ENCODE data around the gene GIGYF1.

The GIGYF1 gene

GRCh38 chr7:100678291-100678984 lies 15.6 kb downstream of the GIGYF1 start:
- WGBS (ENCODE audit: insufficient coverage, insufficient read length) = no CpG with 5 or more reads among the region's 35 CpGs
- DNase-seq (ENCODE audit: low read depth, low spot score) = no peak
- peaks cover 43% of the 10 kb centered on the region for H3K36me3 ChIP-seq (ENCODE audit: control insufficient read depth, insufficient read depth, low read length)
- H3K9me3 ChIP-seq (ENCODE audit: control insufficient read depth, insufficient read depth, low read length) = no peaks in the 10 kb centered on the region
- H3K27me3 ChIP-seq (ENCODE audit: control insufficient read depth, insufficient read depth, low read length) = no peaks in the 10 kb centered on the region
- no peak overlapping the region for H3K27ac ChIP-seq (ENCODE audit: low read length)
- no peaks in the 10 kb centered on the region; the same call in 1 of the 2 replicates for H3K4me1 ChIP-seq (ENCODE audit: control insufficient read depth, insufficient read depth, low read length)
- H3K4me3 ChIP-seq (ENCODE audit: low read length) = no peak overlapping the region

- Histone ChIP-seq H3K4me1 (ENCODE audit: control insufficient read depth, insufficient read depth, low read length) (no peaks in the 10 kb centered on the region), H3K4me3 (ENCODE audit: low read length) (no peak overlapping the region), H3K27ac (ENCODE audit: low read length) (no peak overlapping the region), H3K36me3 (ENCODE audit: control insufficient read depth, insufficient read depth, low read length) (peaks cover 35% of the 10 kb centered on the region), H3K9me3 (ENCODE audit: control insufficient read depth, insufficient read depth, low read length) (no peaks in the 10 kb centered on the region), H3K27me3 (ENCODE audit: control insufficient read depth, insufficient read depth, low read length) (0 out of 2 replicates have a peak, but pooled peaks cover under 1% of the 10 kb centered on the region)
- DNase-seq (ENCODE audit: low read depth, low spot score) = no peak
- no CpG with 5 or more reads among the region's 36 CpGs for WGBS (ENCODE audit: insufficient coverage, insufficient read length)
Measured at GRCh38 chr7:100677308-100678267, 16.5 kb downstream of the GIGYF1 start.

- no peak overlapping the region for H3K27ac ChIP-seq (ENCODE audit: low read length)
- H3K36me3 ChIP-seq (ENCODE audit: control insufficient read depth, insufficient read depth, low read length) = peaks cover 26% of the 10 kb centered on the region
- 0 out of 2 replicates have a peak, but pooled peaks cover 1% of the 10 kb centered on the region for H3K27me3 ChIP-seq (ENCODE audit: control insufficient read depth, insufficient read depth, low read length)
- H3K9me3 ChIP-seq (ENCODE audit: control insufficient read depth, insufficient read depth, low read length) = no peaks in the 10 kb centered on the region
- no peak for DNase-seq (ENCODE audit: low read depth, low spot score)
- WGBS (ENCODE audit: insufficient coverage, insufficient read length) = no CpG with 5 or more reads among the region's 23 CpGs
- no peak overlapping the region; the same call in 1 of the 2 replicates for H3K4me3 ChIP-seq (ENCODE audit: low read length)
- H3K4me1 ChIP-seq (ENCODE audit: control insufficient read depth, insufficient read depth, low read length) = no peaks in the 10 kb centered on the region
Measured at GRCh38 chr7:100676501-100677306, 17.3 kb downstream of the GIGYF1 start.

- peak overlapping the region; percentile 43; the same call in 1 of the 2 replicates for H3K4me3 ChIP-seq (ENCODE audit: low read length)
- no peaks in the 10 kb centered on the region for H3K9me3 ChIP-seq (ENCODE audit: control insufficient read depth, insufficient read depth, low read length)
- DNase-seq (ENCODE audit: low read depth, low spot score) = no peak
- H3K4me1 ChIP-seq (ENCODE audit: control insufficient read depth, insufficient read depth, low read length) = no peaks in the 10 kb centered on the region
- no peak overlapping the region for H3K27ac ChIP-seq (ENCODE audit: low read length)
- H3K27me3 ChIP-seq (ENCODE audit: control insufficient read depth, insufficient read depth, low read length) = 0 out of 2 replicates have a peak, but pooled peaks cover 1% of the 10 kb centered on the region
- peaks cover 19% of the 10 kb centered on the region for H3K36me3 ChIP-seq (ENCODE audit: control insufficient read depth, insufficient read depth, low read length)
- WGBS (ENCODE audit: insufficient coverage, insufficient read length) = no CpG with 5 or more reads among the region's 59 CpGs
Measured at GRCh38 chr7:100675581-100676350, 18.3 kb downstream of the GIGYF1 start.

- Histone ChIP-seq H3K4me3 (ENCODE audit: low read length) (peak overlapping the region; percentile 79; the same call in 1 of the 2 replicates), H3K27me3 (ENCODE audit: control insufficient read depth, insufficient read depth, low read length) (0 out of 2 replicates have a peak, but pooled peaks cover 1% of the 10 kb centered on the region), H3K36me3 (ENCODE audit: control insufficient read depth, insufficient read depth, low read length) (peaks cover 17% of the 10 kb centered on the region), H3K4me1 (ENCODE audit: control insufficient read depth, insufficient read depth, low read length) (no peaks in the 10 kb centered on the region), H3K9me3 (ENCODE audit: control insufficient read depth, insufficient read depth, low read length) (no peaks in the 10 kb centered on the region), H3K27ac (ENCODE audit: low read length) (no peak overlapping the region)
- no CpG with 5 or more reads among the region's 46 CpGs for WGBS (ENCODE audit: insufficient coverage, insufficient read length)
- no peak for DNase-seq (ENCODE audit: low read depth, low spot score)
Measured at GRCh38 chr7:100675105-100675451, 19.0 kb downstream of the GIGYF1 start.

DNA sequence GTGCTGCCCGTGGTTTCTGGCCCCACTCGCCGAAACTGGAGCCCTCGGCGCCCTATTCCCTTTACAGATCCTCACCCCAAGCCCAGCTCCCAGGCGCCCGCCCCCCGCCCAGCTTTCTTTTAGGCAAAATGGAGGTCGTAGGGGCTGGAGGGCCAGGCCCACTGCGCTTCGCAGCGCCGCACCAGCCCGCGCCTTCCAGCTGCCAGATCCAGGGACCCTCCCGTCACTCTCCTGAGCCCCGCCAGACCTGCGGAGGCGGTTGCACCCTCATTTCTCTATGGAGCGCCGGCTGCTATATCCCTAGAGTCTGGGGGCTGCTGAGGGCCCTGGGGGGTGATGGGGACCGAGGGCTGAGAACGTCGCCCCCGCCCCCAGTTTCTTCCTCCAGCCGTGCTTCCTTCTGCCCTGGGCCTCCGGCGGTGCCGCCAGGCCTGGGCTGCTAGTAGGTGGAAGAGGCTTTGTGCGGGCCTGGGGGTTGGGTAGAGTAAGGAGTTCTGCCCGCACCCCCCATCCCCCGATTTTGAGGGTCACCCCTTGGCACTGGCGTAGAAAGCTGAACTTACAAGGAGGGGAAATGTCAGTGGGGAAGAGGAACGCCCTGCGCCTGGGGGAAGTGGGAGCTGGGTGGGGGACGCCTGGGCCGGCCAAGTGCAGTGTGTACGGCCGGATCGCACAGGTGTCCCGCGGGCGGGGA lies 19.5 kb downstream of the GIGYF1 start:
- Histone ChIP-seq H3K36me3 (ENCODE audit: control insufficient read depth, insufficient read depth, low read length) (peaks cover 17% of the 10 kb centered on the region), H3K4me1 (ENCODE audit: control insufficient read depth, insufficient read depth, low read length) (no peaks in the 10 kb centered on the region), H3K9me3 (ENCODE audit: control insufficient read depth, insufficient read depth, low read length) (no peaks in the 10 kb centered on the region), H3K27me3 (ENCODE audit: control insufficient read depth, insufficient read depth, low read length) (0 out of 2 replicates have a peak, but pooled peaks cover 1% of the 10 kb centered on the region), H3K27ac (ENCODE audit: low read length) (no peak overlapping the region), H3K4me3 (ENCODE audit: low read length) (peak overlapping the region; percentile 79; the same call in 1 of the 2 replicates)
- DNase-seq (ENCODE audit: low read depth, low spot score) = no peak
- no CpG with 5 or more reads among the region's 43 CpGs for WGBS (ENCODE audit: insufficient coverage, insufficient read length)

DNA sequence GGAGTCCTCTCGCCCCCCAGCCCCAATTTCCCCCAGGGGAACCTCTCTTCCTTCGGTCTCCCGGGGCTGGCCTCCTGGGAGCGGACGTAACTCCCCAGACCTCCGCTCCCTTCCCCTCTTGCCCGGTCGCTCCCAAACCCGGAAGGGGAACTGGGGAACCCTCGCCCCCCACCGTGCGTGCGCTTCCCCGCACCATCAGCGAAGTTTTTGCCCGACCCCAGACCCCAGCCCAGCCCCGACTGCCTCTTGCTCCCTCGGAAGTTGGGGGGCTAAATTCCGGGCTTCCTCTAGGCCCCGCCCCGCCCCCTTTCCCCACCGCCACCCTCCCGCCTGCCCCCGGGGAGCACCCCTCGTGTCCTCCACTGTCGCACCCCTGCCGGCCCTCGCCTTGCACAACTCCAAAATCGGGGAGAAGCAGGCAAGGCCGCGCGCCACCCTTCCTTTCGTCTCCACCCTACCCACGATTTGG lies 20.1 kb downstream of the GIGYF1 start:
- Histone ChIP-seq H3K9me3 (ENCODE audit: control insufficient read depth, insufficient read depth, low read length) (no peaks in the 10 kb centered on the region), H3K27me3 (ENCODE audit: control insufficient read depth, insufficient read depth, low read length) (0 out of 2 replicates have a peak, but pooled peaks cover 1% of the 10 kb centered on the region), H3K36me3 (ENCODE audit: control insufficient read depth, insufficient read depth, low read length) (peaks cover 17% of the 10 kb centered on the region), H3K27ac (ENCODE audit: low read length) (no peak overlapping the region), H3K4me1 (ENCODE audit: control insufficient read depth, insufficient read depth, low read length) (no peaks in the 10 kb centered on the region), H3K4me3 (ENCODE audit: low read length) (peak overlapping the region; percentile 79)
- WGBS (ENCODE audit: insufficient coverage, insufficient read length) = no CpG with 5 or more reads among the region's 34 CpGs
- no peak for DNase-seq (ENCODE audit: low read depth, low spot score)

DNA sequence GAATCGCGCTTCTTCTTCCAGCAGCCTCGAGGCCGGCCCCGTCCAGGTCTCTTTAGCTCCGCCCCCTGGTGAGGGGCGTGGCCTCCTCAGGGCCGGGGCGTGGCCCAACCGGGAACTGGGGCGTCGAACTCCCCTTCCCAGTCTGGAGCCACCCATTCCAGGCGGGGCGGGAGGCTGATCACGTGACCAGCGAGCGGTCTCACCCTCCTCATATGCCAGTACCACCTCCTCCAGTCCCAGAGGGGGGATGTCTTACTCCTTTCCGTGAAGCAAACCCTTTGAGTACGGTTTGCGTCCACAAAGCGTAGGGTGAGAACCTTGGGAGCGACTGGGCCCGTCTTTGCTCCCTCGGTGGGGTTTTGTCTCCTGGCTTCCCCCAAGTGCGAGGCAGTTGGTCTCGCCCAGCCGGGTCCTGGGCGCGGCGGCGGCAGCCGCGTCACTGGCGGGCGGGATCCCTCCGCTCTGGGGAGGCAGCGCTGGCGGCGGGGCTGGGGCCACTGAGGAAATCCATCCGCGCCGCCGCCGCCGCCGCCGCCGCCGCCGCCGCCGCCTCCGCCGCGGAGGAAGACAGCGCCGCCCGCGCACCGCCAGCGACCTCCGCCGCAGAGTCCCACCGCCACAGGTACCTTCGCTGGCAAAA lies 20.6 kb downstream of the GIGYF1 start, which contains the start of gene GNB2:
TSS of gene GNB2 (plus strand) at position 439 of the 640 bp plus-strand sequence. CDS start 2,526 bp downstream, outside the sequence.
- Histone ChIP-seq H3K4me1 (ENCODE audit: control insufficient read depth, insufficient read depth, low read length) (no peaks in the 10 kb centered on the region), H3K27ac (ENCODE audit: low read length) (no peak within 1 kb of the TSS), H3K4me3 (ENCODE audit: low read length) (peak within 1 kb of the TSS; percentile 79), H3K9me3 (ENCODE audit: control insufficient read depth, insufficient read depth, low read length) (no peaks in the 10 kb centered on the region), H3K36me3 (ENCODE audit: control insufficient read depth, insufficient read depth, low read length) (peaks cover 15% of the 10 kb centered on the region), H3K27me3 (ENCODE audit: control insufficient read depth, insufficient read depth, low read length) (0 out of 2 replicates have a peak, but pooled peaks cover 1% of the 10 kb centered on the region)
- no CpG with 5 or more reads among the region's 65 CpGs for WGBS (ENCODE audit: insufficient coverage, insufficient read length)
- peak; percentile 84 for DNase-seq (ENCODE audit: low read depth, low spot score)

Data from iPS DF 6.9 (cell line).